HEK293 (cell line): ENCODE measurements around the gene ZYX.

Experiments used
- CTCF ChIA-PET: fragments of 350-600 bp; formaldehyde crosslinking; extraction: SDS; loops from one replicate; lab custom pipeline; 2021; ENCODE audit warnings: antibody characterized with exemption; lab: Yijun Ruan, JAX
- POLR2A ChIA-PET: fragments of 300-600 bp; formaldehyde crosslinking; extraction: SDS; loops from one replicate; lab custom pipeline; 2020; ENCODE audit warnings: antibody characterized with exemption, inconsistent platforms; lab: Yijun Ruan, JAX
- H3K27ac ChIP-seq: fragments of 200-500 bp; sonication (Bioruptor generic); 2 replicates; pipeline ENCODE4 v1.5.1; 2014; ENCODE audit warnings: low read depth, low read length, control low read depth, inconsistent platforms; ENCODE audit errors: extremely low read depth
- H3K36me3 ChIP-seq, 2 experiments: fragments of 200-500 bp in 1 of 2; sonication (Bioruptor generic) in 1 of 2; 1 replicate in 1 of 2; 2 replicates in 1 of 2; pipeline ENCODE4 v1.5.1; 2014 to 2017; ENCODE audit warnings: inconsistent platforms in 2 of 2, low read length in 2 of 2; ENCODE audit not compliant: control insufficient read depth in 2 of 2, insufficient read depth in 1 of 2
- H3K4me1 ChIP-seq: fragments of 200-500 bp; sonication (Bioruptor generic); 2 replicates; pipeline ENCODE4 v1.5.1; 2014; ENCODE audit warnings: mild to moderate bottlenecking, low read length, inconsistent platforms; ENCODE audit not compliant: control insufficient read depth, insufficient read depth
- H3K4me3 ChIP-seq: 2 replicates; pipeline ENCODE4 v1.5.1; 2011; ENCODE audit warnings: low read depth, mild to moderate bottlenecking, control low read depth, low read length, moderate library complexity
- H3K9me3 ChIP-seq: fragments of 200-500 bp; sonication (Bioruptor generic); 2 replicates; pipeline ENCODE4 v1.5.1; 2014; ENCODE audit warnings: low read depth, low read length, inconsistent platforms; ENCODE audit not compliant: control insufficient read depth, insufficient read depth
- ATF2 ChIP-seq: fragments of 450-650 bp; formaldehyde crosslinking; IDR thresholded peaks from 2 replicates; pipeline ENCODE4 v1.5.1; 2016; ENCODE audit warnings: missing biosample characterization, missing genetic modification characterization, low read depth
- CTCF ChIP-seq: fragments of 450-650 bp; formaldehyde crosslinking; IDR thresholded peaks from 2 replicates; pipeline ENCODE4 v1.5.1; 2016; ENCODE audit warnings: missing biosample characterization, missing genetic modification characterization
- FEZF1 ChIP-seq: fragments of 450-650 bp; formaldehyde crosslinking; IDR thresholded peaks from 2 replicates; pipeline ENCODE4 v1.5.1; 2016; ENCODE audit warnings: missing biosample characterization, missing genetic modification characterization
- HOXC10 ChIP-seq: sonication (generic); formaldehyde crosslinking; IDR thresholded peaks from 2 replicates; pipeline ENCODE4 v1.8.1; 2023; ENCODE audit warnings: mild to moderate bottlenecking, missing genetic modification reagents
- HOXD13 ChIP-seq: sonication (generic); formaldehyde crosslinking; IDR thresholded peaks from 2 replicates; pipeline ENCODE4 v1.8.0; 2022; ENCODE audit warnings: missing genetic modification reagents, borderline replicate concordance
- KLF1 ChIP-seq: fragments of 450-650 bp; formaldehyde crosslinking; IDR thresholded peaks from 2 replicates; pipeline ENCODE4 v1.5.1; 2016; ENCODE audit warnings: missing biosample characterization, missing genetic modification characterization
- MYNN ChIP-seq: fragments of 450-650 bp; formaldehyde crosslinking; IDR thresholded peaks from 2 replicates; pipeline ENCODE4 v1.5.1; 2016; ENCODE audit warnings: missing biosample characterization, missing genetic modification characterization, borderline replicate concordance
- PATZ1 ChIP-seq: fragments of 450-650 bp; formaldehyde crosslinking; IDR thresholded peaks from 2 replicates; pipeline ENCODE4 v1.5.1; 2016; ENCODE audit warnings: missing biosample characterization, missing genetic modification characterization
- SCRT2 ChIP-seq: fragments of 450-650 bp; formaldehyde crosslinking; IDR thresholded peaks from 2 replicates; pipeline ENCODE4 v1.5.1; 2016; ENCODE audit warnings: missing biosample characterization, missing genetic modification characterization
- WT1 ChIP-seq: fragments of 450-650 bp; formaldehyde crosslinking; IDR thresholded peaks from 2 replicates; pipeline ENCODE4 v1.5.1; 2016; ENCODE audit warnings: missing biosample characterization, missing genetic modification characterization
- ZBTB11 ChIP-seq: fragments of 450-650 bp; formaldehyde crosslinking; conservative IDR thresholded peaks from 2 replicates; pipeline ENCODE4 v1.5.1; 2016; ENCODE audit warnings: low read depth, missing biosample characterization, missing genetic modification characterization
- ZBTB17 ChIP-seq: fragments of 450-650 bp; formaldehyde crosslinking; IDR thresholded peaks from 2 replicates; pipeline ENCODE4 v1.5.1; 2016; ENCODE audit warnings: missing biosample characterization, missing genetic modification characterization
- ZBTB26 ChIP-seq: fragments of 450-650 bp; formaldehyde crosslinking; optimal IDR thresholded peaks from 2 replicates; pipeline ENCODE3; 2016; ENCODE audit warnings: missing biosample characterization, mild to moderate bottlenecking, missing genetic modification characterization
- ZNF266 ChIP-seq: fragments of 450-650 bp; formaldehyde crosslinking; IDR thresholded peaks from 2 replicates; pipeline ENCODE4 v1.5.1; 2016; ENCODE audit warnings: missing biosample characterization, missing genetic modification characterization, low read depth
- ZNF514 ChIP-seq: fragments of 450-650 bp; formaldehyde crosslinking; IDR thresholded peaks from 2 replicates; pipeline ENCODE4 v1.5.1; 2016; ENCODE audit warnings: missing biosample characterization, missing genetic modification characterization
- ZNF621 ChIP-seq: fragments of 450-650 bp; formaldehyde crosslinking; IDR thresholded peaks from 2 replicates; pipeline ENCODE4 v1.5.1; 2017; ENCODE audit warnings: missing biosample characterization, missing genetic modification characterization
- ZNF664 ChIP-seq: fragments of 450-650 bp; formaldehyde crosslinking; IDR thresholded peaks from 2 replicates; pipeline ENCODE4 v1.5.1; 2016; ENCODE audit warnings: missing biosample characterization, missing genetic modification characterization
- TF ChIP-seq, protein P1 (sequence below): fragments of 450-650 bp; formaldehyde crosslinking; IDR thresholded peaks from 2 replicates; pipeline ENCODE4 v1.5.1; 2016; ENCODE audit warnings: missing biosample characterization, missing genetic modification characterization
- TF ChIP-seq, protein P2 (sequence below): fragments of 450-650 bp; formaldehyde crosslinking; IDR thresholded peaks from 2 replicates; pipeline ENCODE4 v1.5.1; 2016; ENCODE audit warnings: missing biosample characterization, missing genetic modification characterization, borderline replicate concordance

Gene ZYX

DNA sequence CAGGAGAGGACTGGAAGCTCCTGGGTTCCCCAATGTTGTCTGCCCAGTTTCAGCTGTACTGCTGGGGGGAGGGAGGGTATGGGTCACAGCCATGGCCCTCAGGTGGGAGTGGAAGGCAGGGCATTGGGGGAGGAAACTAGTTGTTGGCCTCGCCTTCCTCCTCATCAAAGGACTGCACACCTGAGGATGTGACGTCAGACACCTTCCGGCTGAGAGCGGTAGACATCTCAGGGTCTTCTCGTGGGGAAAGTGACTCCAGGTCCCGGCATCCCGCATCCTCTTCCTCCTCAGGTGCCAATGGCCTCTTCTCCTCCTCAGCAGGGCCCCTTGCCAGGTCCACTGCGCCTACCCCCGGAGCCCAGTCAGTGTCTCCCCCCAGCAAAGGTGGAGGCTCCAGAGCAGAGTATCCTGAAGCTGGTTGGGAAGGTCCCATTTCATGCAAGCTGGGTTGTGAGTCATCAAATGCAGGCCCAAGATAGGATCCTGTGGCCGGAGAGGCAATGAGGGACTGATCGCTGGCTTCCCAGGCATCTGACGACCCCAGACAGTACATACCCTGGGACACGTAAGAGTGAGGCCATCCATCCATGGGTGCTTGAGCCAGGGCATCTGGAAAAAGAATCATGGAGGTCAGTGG is 24.6 kb upstream of the ZYX start (continued):
- TF ChIP-seq ZNF664 (tag by site-specific recombination) (no peak), PATZ1 (no peak), SCRT2 (tag by site-specific recombination) (no peak), ZBTB26 (tag by site-specific recombination) (no peak), KLF1 (tag by site-specific recombination) (no peak)

DNA sequence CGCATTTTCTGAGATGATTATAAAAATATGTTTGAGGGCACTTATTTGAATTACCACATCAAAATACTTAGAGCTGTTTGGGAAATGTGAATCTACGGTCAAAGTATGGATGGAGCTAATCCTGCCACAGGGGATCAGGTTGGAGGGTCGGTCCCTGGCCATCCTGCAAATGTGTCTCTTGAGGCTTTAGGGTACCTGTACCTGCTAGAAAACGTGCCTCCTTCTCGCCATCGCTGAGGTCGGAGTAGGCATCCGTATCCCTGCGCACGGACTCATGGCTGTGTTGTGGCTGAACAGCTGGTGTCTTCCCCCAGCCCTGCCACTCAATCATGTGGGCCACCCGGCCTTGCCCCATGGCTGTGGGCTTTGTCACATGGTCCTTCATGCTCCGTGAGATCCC is 22.5 kb upstream of the ZYX start:
- no peak overlapping the region for H3K4me3 ChIP-seq
- H3K9me3 ChIP-seq: no peaks in the 10 kb centered on the region
- POLR2A ChIA-PET: no interaction called here
- H3K36me3 ChIP-seq: peaks cover 0 to 32% of the 10 kb centered on the region in 2 experiments; a peak in 1 of 3 replicates
- H3K4me1 ChIP-seq: no peaks in the 10 kb centered on the region
- CTCF ChIA-PET: interaction anchor here (2.3 kb wide), 1 partner anchor 14 kb away, joined by 6 read pairs; no protein-coding TSS in a partner anchor
- no peak overlapping the region for H3K27ac ChIP-seq
- no peak for TF ChIP-seq HOXC10
- no peak for TF ChIP-seq FEZF1 (tag by site-specific recombination)
- TF ChIP-seq, protein P1, sequence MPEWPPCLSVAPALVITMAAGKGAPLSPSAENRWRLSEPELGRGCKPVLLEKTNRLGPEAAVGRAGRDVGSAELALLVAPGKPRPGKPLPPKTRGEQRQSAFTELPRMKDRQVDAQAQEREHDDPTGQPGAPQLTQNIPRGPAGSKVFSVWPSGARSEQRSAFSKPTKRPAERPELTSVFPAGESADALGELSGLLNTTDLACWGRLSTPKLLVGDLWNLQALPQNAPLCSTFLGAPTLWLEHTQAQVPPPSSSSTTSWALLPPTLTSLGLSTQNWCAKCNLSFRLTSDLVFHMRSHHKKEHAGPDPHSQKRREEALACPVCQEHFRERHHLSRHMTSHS (tag by site-specific recombination): no peak
- TF ChIP-seq WT1 (tag by site-specific recombination): no peak
- no peak for TF ChIP-seq ATF2 (tag by site-specific recombination)
- TF ChIP-seq MYNN: no peak
- TF ChIP-seq ZBTB11: no peak
- no peak for TF ChIP-seq ZNF266
- TF ChIP-seq ZNF621: no peak
- no peak for TF ChIP-seq ZBTB17 (tag by site-specific recombination)
- TF ChIP-seq, protein P2, sequence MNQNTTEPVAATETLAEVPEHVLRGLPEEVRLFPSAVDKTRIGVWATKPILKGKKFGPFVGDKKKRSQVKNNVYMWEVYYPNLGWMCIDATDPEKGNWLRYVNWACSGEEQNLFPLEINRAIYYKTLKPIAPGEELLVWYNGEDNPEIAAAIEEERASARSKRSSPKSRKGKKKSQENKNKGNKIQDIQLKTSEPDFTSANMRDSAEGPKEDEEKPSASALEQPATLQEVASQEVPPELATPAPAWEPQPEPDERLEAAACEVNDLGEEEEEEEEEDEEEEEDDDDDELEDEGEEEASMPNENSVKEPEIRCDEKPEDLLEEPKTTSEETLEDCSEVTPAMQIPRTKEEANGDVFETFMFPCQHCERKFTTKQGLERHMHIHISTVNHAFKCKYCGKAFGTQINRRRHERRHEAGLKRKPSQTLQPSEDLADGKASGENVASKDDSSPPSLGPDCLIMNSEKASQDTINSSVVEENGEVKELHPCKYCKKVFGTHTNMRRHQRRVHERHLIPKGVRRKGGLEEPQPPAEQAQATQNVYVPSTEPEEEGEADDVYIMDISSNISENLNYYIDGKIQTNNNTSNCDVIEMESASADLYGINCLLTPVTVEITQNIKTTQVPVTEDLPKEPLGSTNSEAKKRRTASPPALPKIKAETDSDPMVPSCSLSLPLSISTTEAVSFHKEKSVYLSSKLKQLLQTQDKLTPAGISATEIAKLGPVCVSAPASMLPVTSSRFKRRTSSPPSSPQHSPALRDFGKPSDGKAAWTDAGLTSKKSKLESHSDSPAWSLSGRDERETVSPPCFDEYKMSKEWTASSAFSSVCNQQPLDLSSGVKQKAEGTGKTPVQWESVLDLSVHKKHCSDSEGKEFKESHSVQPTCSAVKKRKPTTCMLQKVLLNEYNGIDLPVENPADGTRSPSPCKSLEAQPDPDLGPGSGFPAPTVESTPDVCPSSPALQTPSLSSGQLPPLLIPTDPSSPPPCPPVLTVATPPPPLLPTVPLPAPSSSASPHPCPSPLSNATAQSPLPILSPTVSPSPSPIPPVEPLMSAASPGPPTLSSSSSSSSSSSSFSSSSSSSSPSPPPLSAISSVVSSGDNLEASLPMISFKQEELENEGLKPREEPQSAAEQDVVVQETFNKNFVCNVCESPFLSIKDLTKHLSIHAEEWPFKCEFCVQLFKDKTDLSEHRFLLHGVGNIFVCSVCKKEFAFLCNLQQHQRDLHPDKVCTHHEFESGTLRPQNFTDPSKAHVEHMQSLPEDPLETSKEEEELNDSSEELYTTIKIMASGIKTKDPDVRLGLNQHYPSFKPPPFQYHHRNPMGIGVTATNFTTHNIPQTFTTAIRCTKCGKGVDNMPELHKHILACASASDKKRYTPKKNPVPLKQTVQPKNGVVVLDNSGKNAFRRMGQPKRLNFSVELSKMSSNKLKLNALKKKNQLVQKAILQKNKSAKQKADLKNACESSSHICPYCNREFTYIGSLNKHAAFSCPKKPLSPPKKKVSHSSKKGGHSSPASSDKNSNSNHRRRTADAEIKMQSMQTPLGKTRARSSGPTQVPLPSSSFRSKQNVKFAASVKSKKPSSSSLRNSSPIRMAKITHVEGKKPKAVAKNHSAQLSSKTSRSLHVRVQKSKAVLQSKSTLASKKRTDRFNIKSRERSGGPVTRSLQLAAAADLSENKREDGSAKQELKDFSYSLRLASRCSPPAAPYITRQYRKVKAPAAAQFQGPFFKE (tag by site-specific recombination): no peak
- no peak for TF ChIP-seq CTCF (tag by site-specific recombination)
- TF ChIP-seq ZNF514: no peak
- TF ChIP-seq HOXD13 (CRISPR knock-in tag): no peak
